ENCODE results near the gene TFCP2.

GRCh38 chr12:51197736-51198567, 25.0 kb upstream of the TFCP2 start:
- TF ChIP-seq CTCF (IDR thresholded peaks at IDR 0.05; ENCODE audit: low read length) (no peak), EZH2 (IDR thresholded peaks at IDR 0.05; ENCODE audit: borderline replicate concordance, low read length) (no peak)

Data from OCI-LY1 (cell line).